Activated T-helper 1 cell treated with Interleukin-2 at 50 U/mL for 16 hours (primary cell): ENCODE results near the gene NKX2-1.

ENCODE experiments used
- DNase-seq: peaks from one replicate; pipeline ENCODE4 v3.0.0-alpha.2; 2020; ENCODE audit warnings: low read depth

NKX2-1 gene

GRCh38 chr14:36517242-36518030 lies 2.6 kb downstream of the NKX2-1 start:
- DNase-seq, result no peak

- DNase-seq, result no peak
Measured at GRCh38 chr14:36516719-36517241, 3.3 kb downstream of the NKX2-1 start.

- DNase-seq, result no peak
Measured at GRCh38 chr14:36515896-36516718, 3.9 kb downstream of the NKX2-1 start.

- DNase-seq, result no peak
Measured at GRCh38 chr14:36515105-36515593, 4.9 kb downstream of the NKX2-1 start.

- DNase-seq, result no peak
Measured at GRCh38 chr14:36514278-36515104, 5.5 kb downstream of the NKX2-1 start.

- no peak for DNase-seq
Measured at GRCh38 chr14:36513451-36514277, 6.4 kb downstream of the NKX2-1 start.

- DNase-seq, result no peak
Measured at GRCh38 chr14:36513012-36513420, 7.0 kb downstream of the NKX2-1 start.

- DNase-seq, result no peak
Measured at GRCh38 chr14:36512585-36513003, 7.4 kb downstream of the NKX2-1 start.

GRCh38 chr14:36511981-36512584 lies 7.9 kb downstream of the NKX2-1 start:
- no peak for DNase-seq

- DNase-seq, result no peak
Measured at GRCh38 chr14:36510874-36511273, 9.2 kb downstream of the NKX2-1 start.

- DNase-seq, result no peak
Measured at GRCh38 chr14:36510078-36510799, 9.8 kb downstream of the NKX2-1 start.

GRCh38 chr14:36509069-36509917 lies 10.7 kb downstream of the NKX2-1 start:
- DNase-seq, result no peak

GRCh38 chr14:36508418-36509068 lies 11.5 kb downstream of the NKX2-1 start:
- no peak for DNase-seq

- DNase-seq, result no peak
Measured at GRCh38 chr14:36507847-36508417, 12.1 kb downstream of the NKX2-1 start.

- no peak for DNase-seq
Measured at GRCh38 chr14:36506732-36507614, 13.1 kb downstream of the NKX2-1 start.

- DNase-seq, result no peak
Measured at GRCh38 chr14:36505892-36506731, 13.9 kb downstream of the NKX2-1 start.
